Measurements from ENCODE around the gene SYNGAP1. TPM values are rescaled to one million over a fixed set of nuclear protein-coding genes. Genes with fewer than 3 reads are reported as not detected.

The SYNGAP1 gene
- total and polyA plus RNA-seq, 8 donors, result 0.58 to 78.8 (median 5.1) TPM

- 88 to 98% (median 96%) methylated on average over 7 of the region's 7 CpGs for WGBS, 5 donors
- no peak for TF ChIP-seq POLR2A (IDR thresholded peaks at IDR 0.05)
- no peak for TF ChIP-seq POLR2AphosphoS5 (IDR thresholded peaks at IDR 0.05)
- TF ChIP-seq EP300 (IDR thresholded peaks at IDR 0.05), result no peak
- TF ChIP-seq CTCF (IDR thresholded peaks at IDR 0.05), result no peak
- Histone ChIP-seq H3K27me3 (peaks cover 0 to 4% (median 0%) of the 10 kb centered on the region in 3 donors), H3K27ac (no peak overlapping the region), H3K4me1 (no peaks in the 10 kb centered on the region), H3K4me3 (no peak overlapping the region), H3K36me3 (no peaks in the 10 kb centered on the region), H3K9me3 (no peaks in the 10 kb centered on the region)
- intact Hi-C loops (cut with DNase I; ENCODE audit: low total_unique reads), result no loop called here
- DNase-seq, result no peak
Observed at GRCh38 chr6:33497157-33497556, 77.3 kb downstream of the SYNGAP1 start.

DNA sequence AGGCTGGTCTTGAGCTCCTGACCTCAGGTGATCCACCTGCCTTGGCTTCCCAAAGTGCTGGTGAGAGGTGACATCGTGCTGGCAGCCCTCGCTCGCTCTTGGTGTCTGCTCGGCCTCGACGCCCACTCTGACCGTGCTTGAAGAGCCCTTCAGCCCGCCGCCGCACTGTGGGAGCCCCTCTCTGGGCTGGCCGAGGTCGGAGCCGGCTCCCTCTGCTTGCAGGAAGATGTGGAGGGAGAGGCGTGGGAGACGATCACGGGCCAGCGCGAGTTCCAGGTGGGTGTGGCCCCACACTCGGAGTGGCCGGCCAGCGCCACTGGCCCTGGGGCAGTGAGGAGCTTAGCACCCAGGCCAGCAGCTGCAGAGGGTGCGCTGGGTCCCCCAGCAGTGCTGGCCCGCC lies 82.6 kb downstream of the SYNGAP1 start:
- H3K9me3 ChIP-seq, result peaks cover 0 to 3% (median 0%) of the 10 kb centered on the region in 4 donors
- no peaks in the 10 kb centered on the region for H3K36me3 ChIP-seq
- H3K4me3 ChIP-seq, result no peak overlapping the region
- no peak overlapping the region for H3K27ac ChIP-seq
- DNase-seq, result no peak
- 85 to 98% (median 92%) methylated on average over 7 to 23 of the region's 23 CpGs for WGBS, 5 donors
- intact Hi-C loops (cut with DNase I; ENCODE audit: low total_unique reads), result no loop called here
- TF ChIP-seq CTCF (IDR thresholded peaks at IDR 0.05) (no peak), POLR2AphosphoS5 (IDR thresholded peaks at IDR 0.05) (no peak), POLR2A (IDR thresholded peaks at IDR 0.05) (no peak), EP300 (IDR thresholded peaks at IDR 0.05) (no peak)
- peaks cover 0 to 4% (median 0%) of the 10 kb centered on the region in 3 donors for H3K27me3 ChIP-seq
- H3K4me1 ChIP-seq, result no peaks in the 10 kb centered on the region

DNA sequence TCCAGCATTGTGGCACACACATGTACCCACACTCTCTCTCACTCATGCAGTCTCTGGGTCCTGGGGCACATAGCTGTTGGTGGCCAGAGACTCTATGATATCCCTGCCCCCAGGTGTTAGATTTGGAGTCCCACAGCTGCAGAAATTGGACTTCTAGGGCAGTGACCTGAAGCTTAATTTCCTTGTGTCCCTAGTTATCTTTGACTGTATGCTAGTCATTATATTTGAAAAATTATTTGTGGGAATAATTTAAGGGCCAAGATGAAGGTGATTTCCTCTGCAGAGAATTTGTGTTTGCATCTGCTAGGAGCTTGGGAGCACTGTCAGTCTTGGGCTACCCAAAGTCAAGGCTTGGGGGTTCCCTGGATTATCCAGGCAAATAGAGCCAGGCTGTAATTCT lies 84.6 kb downstream of the SYNGAP1 start:
- peaks cover 0 to 10% (median 2%) of the 10 kb centered on the region in 4 donors for H3K4me1 ChIP-seq
- intact Hi-C loops (cut with DNase I; ENCODE audit: low total_unique reads), result no loop called here
- H3K9me3 ChIP-seq, result peaks cover 0 to 3% (median 0%) of the 10 kb centered on the region in 4 donors
- TF ChIP-seq POLR2AphosphoS5 (IDR thresholded peaks at IDR 0.05) (no peak), POLR2A (IDR thresholded peaks at IDR 0.05) (no peak), CTCF (IDR thresholded peaks at IDR 0.05) (no peak), EP300 (IDR thresholded peaks at IDR 0.05) (no peak)
- DNase-seq, result no peak
- H3K36me3 ChIP-seq, result no peaks in the 10 kb centered on the region
- H3K27me3 ChIP-seq, result peaks cover 0 to 2% (median 0%) of the 10 kb centered on the region in 3 donors
- H3K27ac ChIP-seq, result no peak overlapping the region
- no peak overlapping the region for H3K4me3 ChIP-seq

Small RNAs within 50 kb of the gene (small RNA-seq; reads per million reads assigned to genes)
- gene RPL35AP4, result 0 reads per million in 4 donors
- gene ZBTB9, result 0 reads per million in 4 donors

Other genes with a start within 250 kb of the SYNGAP1 start
- 1 to 10 TPM in 1 of 5 donors, under 1 TPM in 2, not detected in 2; under 0.01 to 1.5 (median 0.87) TPM for gene COL11A2, start 227.6 kb upstream of the SYNGAP1 start, total RNA-seq
- gene COL11A2, start 227.6 kb upstream of the SYNGAP1 start, polyA plus RNA-seq, result under 1 TPM in 2 of 3 donors, not detected in 1; 0.19 to 0.88 TPM
- gene RXRB, start 219.4 kb upstream of the SYNGAP1 start, total RNA-seq, result 10 to 100 TPM in 3 of 5 donors, 1 to 10 TPM in 2; 2.9 to 50.4 (median 10.7) TPM
- 10 to 100 TPM; 15.9 to 32.7 (median 17.3) TPM for gene RXRB, start 219.4 kb upstream of the SYNGAP1 start, polyA plus RNA-seq
- gene SLC39A7, start 219.2 kb upstream of the SYNGAP1 start, total RNA-seq, result 100 to 1,000 TPM in 1 of 5 donors, 10 to 100 TPM in 3, 1 to 10 TPM in 1; 9.3 to 119 (median 75.8) TPM
- 10 to 100 TPM; 33.6 to 59.8 (median 54.5) TPM for gene SLC39A7, start 219.2 kb upstream of the SYNGAP1 start, polyA plus RNA-seq
- gene HSD17B8, start 215.4 kb upstream of the SYNGAP1 start, total RNA-seq, result 10 to 100 TPM in 2 of 5 donors, 1 to 10 TPM in 2, not detected in 1; 8.0 to 24.8 (median 14.5) TPM
- gene HSD17B8, start 215.4 kb upstream of the SYNGAP1 start, polyA plus RNA-seq, result 10 to 100 TPM; 21.5 to 29.9 (median 24.5) TPM
- gene RING1, start 211.6 kb upstream of the SYNGAP1 start, total RNA-seq, result 100 to 1,000 TPM in 1 of 5 donors, 10 to 100 TPM in 4; 14.3 to 140 (median 20.7) TPM
- 10 to 100 TPM; 35.1 to 45.4 (median 37.4) TPM for gene RING1, start 211.6 kb upstream of the SYNGAP1 start, polyA plus RNA-seq
- 10 to 100 TPM; 39.7 to 89.3 (median 59.4) TPM for gene VPS52, start 148.2 kb upstream of the SYNGAP1 start, total RNA-seq
- 10 to 100 TPM; 22.6 to 37.2 (median 25.3) TPM for gene VPS52, start 148.2 kb upstream of the SYNGAP1 start, polyA plus RNA-seq
- 1,000 to 10,000 TPM in 4 of 5 donors, 100 to 1,000 TPM in 1; 279 to 3,666 (median 1,718) TPM for gene RPS18, start 148.0 kb upstream of the SYNGAP1 start, total RNA-seq
- gene RPS18, start 148.0 kb upstream of the SYNGAP1 start, polyA plus RNA-seq, result 1,000 to 10,000 TPM; 4,575 to 9,227 (median 6,928) TPM
- 10 to 100 TPM in 4 of 5 donors, not detected in 1; 10.8 to 42.9 (median 32.6) TPM for gene B3GALT4, start 142.9 kb upstream of the SYNGAP1 start, total RNA-seq
- gene B3GALT4, start 142.9 kb upstream of the SYNGAP1 start, polyA plus RNA-seq, result 10 to 100 TPM in 2 of 3 donors, 1 to 10 TPM in 1; 9.8 to 11.5 (median 10.5) TPM
- 10 to 100 TPM; 42.9 to 72.9 (median 54.5) TPM for gene WDR46, start 130.8 kb upstream of the SYNGAP1 start, total RNA-seq
- gene WDR46, start 130.8 kb upstream of the SYNGAP1 start, polyA plus RNA-seq, result 10 to 100 TPM; 47.5 to 65.1 (median 54.4) TPM
- gene PFDN6, start 130.5 kb upstream of the SYNGAP1 start, total RNA-seq, result 10 to 100 TPM in 3 of 5 donors, 1 to 10 TPM in 1, not detected in 1; 9.7 to 32.9 (median 12.8) TPM
- 100 to 1,000 TPM; 117 to 265 (median 202) TPM for gene PFDN6, start 130.5 kb upstream of the SYNGAP1 start, polyA plus RNA-seq
- 100 to 1,000 TPM in 1 of 5 donors, 10 to 100 TPM in 4; 10.4 to 103 (median 52.7) TPM for gene RGL2, start 121.1 kb upstream of the SYNGAP1 start, total RNA-seq
- gene RGL2, start 121.1 kb upstream of the SYNGAP1 start, polyA plus RNA-seq, result 100 to 1,000 TPM in 1 of 3 donors, 10 to 100 TPM in 2; 37.4 to 112 (median 44.3) TPM
- gene TAPBP, start 106.0 kb upstream of the SYNGAP1 start, total RNA-seq, result 100 to 1,000 TPM in 2 of 5 donors, 10 to 100 TPM in 3; 29.0 to 242 (median 59.5) TPM
- gene TAPBP, start 106.0 kb upstream of the SYNGAP1 start, polyA plus RNA-seq, result 10 to 100 TPM; 17.0 to 53.5 (median 37.5) TPM
- 10 to 100 TPM in 4 of 5 donors, 1 to 10 TPM in 1; 1.2 to 45.2 (median 11.9) TPM for gene ZBTB22, start 102.3 kb upstream of the SYNGAP1 start, total RNA-seq
- gene ZBTB22, start 102.3 kb upstream of the SYNGAP1 start, polyA plus RNA-seq, result 10 to 100 TPM in 2 of 3 donors, 1 to 10 TPM in 1; 9.8 to 11.8 (median 10.5) TPM
- gene DAXX, start 97.1 kb upstream of the SYNGAP1 start, total RNA-seq, result 100 to 1,000 TPM in 2 of 5 donors, 10 to 100 TPM in 3; 18.2 to 127 (median 59.8) TPM
- 10 to 100 TPM; 27.5 to 31.3 (median 27.5) TPM for gene DAXX, start 97.1 kb upstream of the SYNGAP1 start, polyA plus RNA-seq
- gene KIFC1, start 28.2 kb upstream of the SYNGAP1 start, total RNA-seq, result 10 to 100 TPM in 1 of 5 donors, 1 to 10 TPM in 3, not detected in 1; 4.2 to 15.4 (median 6.7) TPM
- gene KIFC1, start 28.2 kb upstream of the SYNGAP1 start, polyA plus RNA-seq, result 1 to 10 TPM in 2 of 3 donors, under 1 TPM in 1; 0.46 to 9.9 (median 5.4) TPM
- gene PHF1, start 9.1 kb upstream of the SYNGAP1 start, total RNA-seq, result 100 to 1,000 TPM in 1 of 5 donors, 10 to 100 TPM in 4; 22.0 to 125 (median 70.0) TPM
- gene PHF1, start 9.1 kb upstream of the SYNGAP1 start, polyA plus RNA-seq, result 10 to 100 TPM; 56.3 to 99.9 (median 68.7) TPM
- 100 to 1,000 TPM in 3 of 5 donors, 10 to 100 TPM in 2; 12.8 to 203 (median 101) TPM for gene CUTA, start 2.0 kb upstream of the SYNGAP1 start, total RNA-seq
- gene CUTA, start 2.0 kb upstream of the SYNGAP1 start, polyA plus RNA-seq, result 100 to 1,000 TPM; 162 to 233 (median 165) TPM
- 1 to 10 TPM in 3 of 5 donors, under 1 TPM in 1, not detected in 1; 0.45 to 7.8 (median 3.1) TPM for gene ZBTB9, start 34.5 kb downstream of the SYNGAP1 start, total RNA-seq
- gene ZBTB9, start 34.5 kb downstream of the SYNGAP1 start, polyA plus RNA-seq, result 1 to 10 TPM; 2.4 to 4.2 (median 2.6) TPM
- 10 to 100 TPM in 3 of 5 donors, 1 to 10 TPM in 2; 2.9 to 97.0 (median 22.3) TPM for gene BAK1, start 160.2 kb downstream of the SYNGAP1 start, total RNA-seq
- 10 to 100 TPM; 14.6 to 31.5 (median 24.6) TPM for gene BAK1, start 160.2 kb downstream of the SYNGAP1 start, polyA plus RNA-seq
- 100 to 1,000 TPM in 3 of 5 donors, 10 to 100 TPM in 2; 46.3 to 149 (median 105) TPM for gene ITPR3, start 201.3 kb downstream of the SYNGAP1 start, total RNA-seq
- gene ITPR3, start 201.3 kb downstream of the SYNGAP1 start, polyA plus RNA-seq, result 10 to 100 TPM; 14.1 to 17.1 (median 14.3) TPM

Data from stomach (tissue), 9 donors.